Pancreas (tissue), 10 donors: ENCODE data around the gene SLC2A6. TPM values are rescaled to one million over a fixed set of nuclear protein-coding genes. Genes with fewer than 3 reads are reported as not detected.
A peak's percentile ranks its signal among the peaks of the same experiment; 100 is the strongest.

Source experiments
- ATAC-seq, 4 donors: fragments of 200-7000 bp; cut with Tn5 transposase; one replicate each; pipeline versions ENCODE4 v1.8.0 to v1.9.1; 2020; ENCODE audit warnings: mild to moderate bottlenecking in 4 of 4, moderate library complexity in 4 of 4
- DNase-seq, 6 donors: peaks; one replicate each; pipeline ENCODE4 v3.0.0-alpha.2; 2020
- FAIRE-seq: peaks from 2 replicates; lab custom pipeline; 2012; peaks lifted over from hg19 to GRCh38; lab: Jason Lieb, UNC
- H3K27ac ChIP-seq, 4 donors: fragments of 200-600 bp; sonication (generic); 1 replicate in 3 of 4; 2 replicates in 1 of 4; pipeline versions ENCODE4 v1.5.0 to v1.8.0; 2020
- H3K27me3 ChIP-seq, 4 donors: fragments of 200-600 bp; one replicate each; pipeline ENCODE4 v1.8.0; 2021
- H3K36me3 ChIP-seq, 3 donors: fragments of 200-600 bp; sonication (generic) in 1 of 3; one replicate each; pipeline versions ENCODE4 v1.5.0 to v1.8.0; 2020 to 2021
- H3K4me1 ChIP-seq, 3 donors: fragments of 200-600 bp; one replicate each; pipeline ENCODE4 v1.8.0; 2021
- H3K4me3 ChIP-seq, 4 donors: fragments of 200-600 bp; sonication (generic) in 2 of 4; one replicate each; pipeline versions ENCODE4 v1.5.0 to v1.8.0; 2020 to 2021
- H3K9me3 ChIP-seq, 4 donors: fragments of 200-600 bp; one replicate each; pipeline ENCODE4 v1.8.0; 2021
- WGBS, 2 donors: extraction: QIAGEN DNeasy Blood & Tissue Kit; methylation state at CpG; one replicate each; pipeline ENCODE4 v1.1.7; 2013; 5-methylcytosine and 5-hydroxymethylcytosine counted together
- intact Hi-C, 3 donors: fragments of 100-400 bp; cut with DNase I; formaldehyde crosslinking; loops; one replicate each; pipeline versions ENCODE4 v1.11.1 to v1.14.2; 2022
- polyA plus RNA-seq, 2 donors: library from polyadenylated mRNA; stranded (reverse); fragments of 200-250 nt; gene quantifications; one replicate each; pipeline ENCODE4 v1.2.3, GENCODE V29; 2013
- total RNA-seq, 6 donors: library from RNA; stranded (reverse); fragmentation: NEBNext Ultra II Directional in 4 of 6; extraction: Animal tissue kit (Norgen Biotek cat#: 25700) in 4 of 6; gene quantifications; one replicate each; pipeline versions ENCODE4 v1.2.1 to v1.2.4, GENCODE V29; 2021 to 2023
- TF ChIP-seq, protein P1 (sequence below), 4 donors: fragments of 200-600 bp; sonication (generic) in 3 of 4; IDR thresholded peaks; one replicate each; pipeline versions ENCODE4 v1.5.0 to v1.8.0; 2021; ENCODE audit warnings: antibody characterized with exemption in 4 of 4
- donor health status: healthy with polysubstance abuse.
- donor health status: DM: no; HTN: no; CAD: no; lungs with moderate emphysema.
- donor health status: DM: no; HTN: no; CAD: no.
- donor health status: control.
- donor health status: control.
- donor health status: Bipolar disorder and iron deficiency.
- donor health status: DM: yes; HTN: yes; CAD: no.
- donor health status: DM: no; HTN: no; CAD: no.
- donor health status: DM: no; HTN: no; CAD: no.
- donor health status: DM: yes; HTN: yes; CAD: no.

SLC2A6 gene
- total and polyA plus RNA-seq, 8 donors: 1.1 to 6.7 (median 3.9) TPM

DNA sequence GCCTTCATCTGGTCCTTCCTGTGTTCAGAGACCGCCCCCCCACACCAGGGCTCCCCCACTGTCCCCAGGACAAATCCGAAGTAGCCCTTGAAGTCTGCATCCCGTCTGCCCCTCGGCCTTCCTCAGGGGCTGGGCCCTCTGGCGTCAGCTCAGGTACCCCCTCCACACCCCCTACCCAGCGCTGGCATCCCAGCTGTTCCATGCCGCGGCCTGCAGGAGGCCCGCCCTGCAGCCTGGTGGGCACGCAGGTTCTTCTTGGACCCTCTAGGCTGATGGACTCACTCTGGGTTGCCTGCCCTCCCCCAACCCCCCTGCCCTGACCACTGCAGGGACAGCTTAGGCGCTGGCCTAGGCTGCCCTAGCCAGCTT lies 6.6 kb downstream of the SLC2A6 start:
- WGBS, 2 donors: 62 to 66% methylated on average over 11 of the region's 11 CpGs
- H3K4me1 ChIP-seq: no peaks in the 10 kb centered on the region
- ATAC-seq: no peak
- H3K9me3 ChIP-seq: no peaks in the 10 kb centered on the region
- no peak overlapping the region for H3K4me3 ChIP-seq
- H3K27me3 ChIP-seq: no peaks in the 10 kb centered on the region
- H3K36me3 ChIP-seq: peaks cover 0 to 8% (median 0%) of the 10 kb centered on the region in 3 donors
- H3K27ac ChIP-seq: no peak overlapping the region
- intact Hi-C loops: no loop called here
- peak in 2 of 6 donors; percentile 50 to 52 for DNase-seq
- TF ChIP-seq, protein P1, sequence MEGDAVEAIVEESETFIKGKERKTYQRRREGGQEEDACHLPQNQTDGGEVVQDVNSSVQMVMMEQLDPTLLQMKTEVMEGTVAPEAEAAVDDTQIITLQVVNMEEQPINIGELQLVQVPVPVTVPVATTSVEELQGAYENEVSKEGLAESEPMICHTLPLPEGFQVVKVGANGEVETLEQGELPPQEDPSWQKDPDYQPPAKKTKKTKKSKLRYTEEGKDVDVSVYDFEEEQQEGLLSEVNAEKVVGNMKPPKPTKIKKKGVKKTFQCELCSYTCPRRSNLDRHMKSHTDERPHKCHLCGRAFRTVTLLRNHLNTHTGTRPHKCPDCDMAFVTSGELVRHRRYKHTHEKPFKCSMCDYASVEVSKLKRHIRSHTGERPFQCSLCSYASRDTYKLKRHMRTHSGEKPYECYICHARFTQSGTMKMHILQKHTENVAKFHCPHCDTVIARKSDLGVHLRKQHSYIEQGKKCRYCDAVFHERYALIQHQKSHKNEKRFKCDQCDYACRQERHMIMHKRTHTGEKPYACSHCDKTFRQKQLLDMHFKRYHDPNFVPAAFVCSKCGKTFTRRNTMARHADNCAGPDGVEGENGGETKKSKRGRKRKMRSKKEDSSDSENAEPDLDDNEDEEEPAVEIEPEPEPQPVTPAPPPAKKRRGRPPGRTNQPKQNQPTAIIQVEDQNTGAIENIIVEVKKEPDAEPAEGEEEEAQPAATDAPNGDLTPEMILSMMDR (IDR thresholded peaks at IDR 0.05): no peak
- FAIRE-seq: no peak

DNA sequence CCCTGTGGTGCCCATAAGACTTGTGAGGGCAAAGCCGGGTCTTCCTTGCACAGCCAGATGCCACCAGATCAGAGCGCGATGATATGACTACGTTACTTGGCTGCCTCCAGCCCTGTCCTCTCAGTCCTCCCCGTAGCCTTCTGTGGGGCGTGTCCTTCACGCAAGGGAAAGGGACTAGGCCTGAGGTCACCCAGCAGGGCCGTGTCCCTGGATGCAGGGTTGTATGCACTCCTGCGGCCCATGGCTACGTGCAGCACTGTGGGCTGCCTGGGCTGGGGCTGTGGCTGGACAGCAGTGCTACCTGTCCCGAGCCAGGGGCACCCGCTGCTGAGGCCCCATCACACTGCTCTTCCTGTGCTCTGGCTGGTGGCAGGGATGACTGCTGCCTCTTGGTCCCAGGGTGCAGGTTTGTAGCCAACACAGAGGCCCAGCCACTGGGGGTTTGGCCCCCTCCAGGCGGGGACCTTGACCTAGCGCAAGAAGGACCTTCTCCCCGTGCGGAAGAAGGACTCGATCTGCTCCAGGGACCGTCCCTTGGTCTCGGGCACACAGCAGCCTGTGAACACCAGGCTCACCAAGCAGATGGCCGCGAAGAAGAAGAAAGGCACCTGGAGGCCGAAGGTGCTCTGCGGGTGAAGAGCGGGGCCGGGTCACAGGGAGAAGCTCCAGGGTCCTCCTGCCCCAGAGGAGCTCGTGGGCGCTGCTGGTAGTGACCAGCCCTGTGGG lies 7.2 kb downstream of the SLC2A6 start:
- TF ChIP-seq, protein P1 (IDR thresholded peaks at IDR 0.05): no peak
- peaks cover 0 to 8% (median 0%) of the 10 kb centered on the region in 3 donors for H3K36me3 ChIP-seq
- no peak overlapping the region for H3K27ac ChIP-seq
- 51 to 63% methylated on average over 25 to 27 of the region's 27 CpGs for WGBS, 2 donors
- FAIRE-seq (no peak), ATAC-seq (peak in 2 of 4 donors; percentile 7 to 27), DNase-seq (peak in 2 of 6 donors; percentile 43 to 69)
- no peak overlapping the region for H3K4me3 ChIP-seq
- peaks cover 0 to 4% (median 1%) of the 10 kb centered on the region in 3 donors for H3K4me1 ChIP-seq
- intact Hi-C loops: no loop called here
- H3K27me3 ChIP-seq: no peaks in the 10 kb centered on the region
- H3K9me3 ChIP-seq: no peaks in the 10 kb centered on the region

DNA sequence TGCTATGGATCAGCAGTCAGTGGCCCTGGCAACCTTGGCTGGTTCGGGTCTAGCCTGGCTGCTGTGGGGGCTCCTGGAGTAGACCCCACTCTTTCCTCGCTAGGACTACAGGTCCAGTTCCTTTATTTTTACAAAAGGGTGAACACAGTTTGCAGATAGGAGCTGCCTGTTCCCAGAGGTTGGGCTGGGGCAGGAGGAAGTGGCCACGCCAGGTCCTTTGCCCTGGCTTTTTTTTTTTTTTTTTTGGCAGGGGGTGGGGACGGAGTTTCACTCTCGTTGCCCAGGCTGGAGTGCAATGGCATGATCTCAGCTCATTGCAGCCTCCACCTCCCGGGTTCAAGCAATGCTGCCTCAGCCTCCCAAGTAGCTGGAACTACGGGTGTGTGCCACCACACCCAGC lies 7.9 kb downstream of the SLC2A6 start:
- peaks cover 0 to 8% (median 0%) of the 10 kb centered on the region in 3 donors for H3K36me3 ChIP-seq
- no peak overlapping the region for H3K27ac ChIP-seq
- no peak overlapping the region for H3K4me3 ChIP-seq
- no peak for ATAC-seq
- intact Hi-C loops: no loop called here
- peaks cover 0 to 7% (median 4%) of the 10 kb centered on the region in 3 donors for H3K4me1 ChIP-seq
- TF ChIP-seq, protein P1 (IDR thresholded peaks at IDR 0.05): no peak
- no peak for DNase-seq
- WGBS, 2 donors: 66 to 78% methylated on average over 6 to 7 of the region's 7 CpGs
- H3K27me3 ChIP-seq: no peaks in the 10 kb centered on the region
- H3K9me3 ChIP-seq: no peaks in the 10 kb centered on the region
- FAIRE-seq: no peak

DNA sequence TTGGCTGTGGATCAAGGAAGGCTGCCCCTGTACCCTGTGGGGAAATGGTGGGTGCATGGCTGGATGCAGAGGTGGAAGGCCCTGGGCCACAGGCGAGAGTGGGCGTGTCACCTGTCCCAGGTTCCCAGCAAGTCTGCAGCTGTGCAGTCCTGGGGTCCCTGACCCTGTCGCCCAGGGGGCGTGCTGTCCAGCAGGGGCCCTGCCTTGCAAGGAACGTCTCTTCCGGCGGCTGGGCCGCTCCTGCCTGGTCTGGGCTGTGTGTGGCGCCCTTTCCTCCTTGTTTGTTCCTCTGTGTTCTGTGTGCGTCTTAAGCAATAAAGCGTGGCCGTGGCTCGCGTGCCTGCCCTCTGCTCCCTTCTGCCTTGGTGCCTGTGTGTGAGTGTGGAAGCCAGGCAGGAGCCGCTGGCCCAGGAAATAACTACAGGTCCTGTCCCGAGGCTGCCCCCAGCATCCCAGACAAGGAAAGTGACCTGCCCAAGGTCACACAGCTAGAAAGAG lies 8.4 kb downstream of the SLC2A6 start:
- Histone ChIP-seq H3K9me3 (no peaks in the 10 kb centered on the region), H3K4me1 (peaks cover 0 to 7% (median 4%) of the 10 kb centered on the region in 3 donors), H3K4me3 (no peak overlapping the region), H3K27ac (no peak overlapping the region), H3K36me3 (peaks cover 0 to 8% (median 0%) of the 10 kb centered on the region in 3 donors), H3K27me3 (no peaks in the 10 kb centered on the region)
- intact Hi-C loops: no loop called here
- ATAC-seq (no peak), DNase-seq (peak in 2 of 6 donors; percentile 52 to 70), FAIRE-seq (no peak)
- 82 to 86% methylated on average over 16 of the region's 16 CpGs for WGBS, 2 donors
- TF ChIP-seq, protein P1 (IDR thresholded peaks at IDR 0.05): no peak
